ENCODE measurements around the gene LRSAM1. TPM values are rescaled to one million over a fixed set of nuclear protein-coding genes. Genes with fewer than 3 reads are reported as not detected.

The LRSAM1 gene
- total and polyA plus RNA-seq, 2 of the 8 experiments (the other 6 are each of a cell fraction or from before 2014, with no cell fraction given) = 9.7 to 18.3 TPM

GRCh38 chr9:127502706-127503378 lies 51.5 kb downstream of the LRSAM1 start:
- Histone ChIP-seq H3K4me1 (replicated peaks in 1 of 4; ENCODE audit: control insufficient read depth in 3 of 4, insufficient read depth in 4 of 4, low read length in 3 of 4) (peaks cover 0 to 3% (median 0%) of the 10 kb centered on the region in 4 experiments; a peak in 2 of 7 replicates), H3K4ac (replicated peaks; ENCODE audit: insufficient read length, low read depth, low read length) (no peak overlapping the region), H2BK15ac (ENCODE audit: low read length) (no peak overlapping the region), H3K9ac (replicated peaks in 1 of 4; ENCODE audit: extremely low read depth in 1 of 4, low read depth in 3 of 4, low read length in 3 of 4) (no peak overlapping the region), H2BK20ac (ENCODE audit: low read length) (no peak overlapping the region), H3K23me2 (ENCODE audit: low read depth, low read length) (no peaks in the 10 kb centered on the region), H3K18ac (ENCODE audit: extremely low read depth, low read length) (no peak overlapping the region), H3K56ac (replicated peaks; ENCODE audit: insufficient read length, low read depth, low read length) (no peak overlapping the region), H3K79me2 (ENCODE audit: control insufficient read depth in 1 of 2, insufficient read depth in 2 of 2, low read length in 2 of 2) (no peaks in the 10 kb centered on the region), H2BK5ac (ENCODE audit: low read depth, low read length) (peak overlapping the region; percentile 52; the same call in 1 of the 2 replicates), H4K8ac (ENCODE audit: extremely low read depth, insufficient read depth, low read length) (no peak overlapping the region), H3K36me3 (ENCODE audit: control insufficient read depth in 2 of 4, insufficient read depth in 4 of 4, low read length in 3 of 4) (peaks cover 0 to 9% (median 1%) of the 10 kb centered on the region in 4 experiments; a peak in 1 of 8 replicates), H2BK12ac (ENCODE audit: low read depth, low read length) (no peak overlapping the region), H3K9me3 (ENCODE audit: insufficient read depth in 2 of 2, low read depth in 1 of 2, low read length in 1 of 2) (no peaks in the 10 kb centered on the region), H3K79me1 (ENCODE audit: low read depth, low read length) (no peaks in the 10 kb centered on the region), H4K5ac (ENCODE audit: insufficient read length, low read depth, low read length) (no peak overlapping the region), H2AK5ac (ENCODE audit: low read depth, low read length) (no peak overlapping the region), H3K27me3 (replicated peaks in 1 of 4; ENCODE audit: control insufficient read depth in 3 of 4, extremely low read depth in 1 of 4, insufficient read depth in 3 of 4, low read length in 3 of 4) (no peaks in the 10 kb centered on the region), H4K91ac (replicated peaks; ENCODE audit: insufficient read length, low read length) (no peak overlapping the region), H3K4me3 (ENCODE audit: extremely low read depth in 1 of 4, insufficient read depth in 2 of 4, low read depth in 3 of 4, low read length in 4 of 4) (no peak overlapping the region), H4K20me1 (replicated peaks in 1 of 2; ENCODE audit: control insufficient read depth in 1 of 2, insufficient read depth in 2 of 2, low read length in 2 of 2) (peaks cover 0 to 3% of the 10 kb centered on the region in 2 experiments), H2AFZ (ENCODE audit: low read length) (no peak overlapping the region), H3K23ac (ENCODE audit: insufficient read length) (no peak overlapping the region), H3K14ac (ENCODE audit: insufficient read length) (no peak overlapping the region), H3K27ac (ENCODE audit: low read depth, low read length) (peak overlapping the region; percentile 36; the same call in 1 of the 2 replicates), H3K4me2 (ENCODE audit: insufficient read depth in 1 of 2, low read depth in 2 of 2, low read length in 2 of 2) (no peak overlapping the region), H2BK120ac (replicated peaks; ENCODE audit: low read depth, low read length) (no peak overlapping the region)
- POLR2A ChIA-PET (ENCODE audit: partially characterized antibody) = interaction anchor here (1.0 to 1.6 kb wide), 4 partner anchors 12 to 53 kb away, joined by 3 to 5 read pairs (median 3); no protein-coding TSS in a partner anchor
- 92% methylated on average over 13 of the region's 21 CpGs; no CpG with 5 or more reads in 1 of the 2 experiments for WGBS, 2 experiments (ENCODE audit: extremely low coverage in 1 of 2, insufficient coverage in 1 of 2, insufficient read length in 1 of 2, insufficient replicate concordance in 2 of 2, low coverage in 1 of 2, low lambda C conversion rate in 2 of 2, missing lambda C conversion rate in 1 of 2)
- DNase-seq (ENCODE audit: low read depth in 1 of 2, low spot score in 2 of 2) (no peak), FAIRE-seq (no peak)
- CTCF ChIA-PET (ENCODE audit: partially characterized antibody) = interaction anchor here (0.7 to 11.4 kb wide), 26 partner anchors 10 to 418 kb away, joined by 3 to 193 read pairs (median 6); partner anchors contain the start of genes CFAP157 and TOR2A
- TF ChIP-seq SIX5 (IDR thresholded peaks at IDR 0.05; ENCODE audit: low read depth, low read length) (no peak), SUZ12 (IDR thresholded peaks at IDR 0.05; ENCODE audit: low read length) (no peak), KDM1A (IDR thresholded peaks at IDR 0.05; ENCODE audit: borderline replicate concordance, low read length) (no peak), EP300 (IDR thresholded peaks at IDR 0.05; ENCODE audit: borderline replicate concordance in 1 of 2, low read depth in 2 of 2, low read length in 2 of 2) (no peak)

All from H1 (cell line).